ENCODE data around the gene CNIH3. TPM values are rescaled to one million over a fixed set of nuclear protein-coding genes. Genes with fewer than 3 reads are reported as not detected.

The CNIH3 gene
- total RNA-seq, 3 donors from 2014 or later, result 3.8 to 5.2 (median 4.4) TPM

DNA sequence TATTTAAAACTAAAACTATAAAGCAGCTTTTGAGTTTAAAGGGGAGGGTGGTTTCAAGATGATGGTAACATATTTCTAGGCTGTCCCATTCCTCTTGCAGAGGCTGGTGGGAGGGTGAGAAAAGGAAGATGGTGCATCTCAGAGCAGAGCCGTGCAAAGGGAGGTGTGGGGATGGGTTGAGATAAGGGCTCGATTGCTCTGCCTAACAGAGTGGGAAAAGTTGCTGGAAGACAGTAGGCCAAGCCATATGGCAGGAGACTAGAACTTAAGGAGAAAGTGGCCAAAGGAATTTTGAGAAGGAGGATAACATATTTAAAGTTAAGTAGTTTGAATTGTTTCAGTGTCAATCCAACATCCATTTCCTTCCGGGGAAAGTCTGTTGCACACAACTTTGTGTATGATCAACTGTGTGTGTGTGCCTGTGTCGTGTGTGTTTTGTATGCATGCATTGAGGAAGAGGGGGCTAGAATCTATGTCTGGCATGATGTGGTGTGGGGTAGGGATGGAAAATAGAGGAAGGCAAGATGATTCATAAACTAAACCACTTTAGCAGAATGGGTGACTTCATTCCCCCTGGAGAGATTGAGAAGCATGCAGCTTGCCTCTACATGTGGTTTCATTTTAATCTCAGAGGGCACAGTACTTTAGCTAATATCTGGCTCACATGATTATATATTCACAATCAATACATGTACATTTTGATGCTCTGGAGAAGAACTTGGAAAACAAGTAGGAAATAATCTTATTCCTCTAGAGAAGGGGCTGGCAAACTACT is 168.3 kb downstream of the CNIH3 start:
- Histone ChIP-seq H3K36me3 (no peaks in the 10 kb centered on the region), H3K9me3 (no peaks in the 10 kb centered on the region), H3K27me3 (no peaks in the 10 kb centered on the region), H3K4me3 (no peak overlapping the region), H3K27ac (no peak overlapping the region), H3K4me1 (no peaks in the 10 kb centered on the region)
- intact Hi-C loops (cut with DNase I; ENCODE audit: low total_unique reads), result loop anchor here (10.0 kb wide), 1 partner anchor 1300 kb away; no protein-coding TSS in a partner anchor
- TF ChIP-seq POLR2A (IDR thresholded peaks at IDR 0.05), result no peak
- no peak for TF ChIP-seq POLR2AphosphoS5 (IDR thresholded peaks at IDR 0.05)
- DNase-seq (ENCODE audit: low spot score in 2 of 2), result no peak

DNA sequence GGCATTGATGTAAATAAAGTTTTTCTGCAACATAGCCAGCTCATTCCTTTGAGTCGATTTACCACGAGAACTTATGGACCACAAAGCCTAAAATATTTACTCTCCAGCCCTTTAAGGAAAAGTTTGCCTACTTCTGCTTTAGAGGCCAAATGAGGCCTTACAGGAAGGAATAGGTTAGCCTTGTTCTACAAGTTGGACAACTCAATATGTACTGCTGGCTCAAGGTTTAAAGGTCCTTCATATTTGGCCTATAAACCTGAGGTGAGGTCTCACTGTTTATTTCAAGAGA is 168.9 kb downstream of the CNIH3 start:
- Histone ChIP-seq H3K27ac (no peak overlapping the region), H3K27me3 (no peaks in the 10 kb centered on the region), H3K36me3 (no peaks in the 10 kb centered on the region), H3K4me1 (no peaks in the 10 kb centered on the region), H3K4me3 (no peak overlapping the region), H3K9me3 (no peaks in the 10 kb centered on the region)
- TF ChIP-seq POLR2AphosphoS5 (IDR thresholded peaks at IDR 0.05) (no peak), POLR2A (IDR thresholded peaks at IDR 0.05) (no peak)
- TF ChIP-seq, protein P1, sequence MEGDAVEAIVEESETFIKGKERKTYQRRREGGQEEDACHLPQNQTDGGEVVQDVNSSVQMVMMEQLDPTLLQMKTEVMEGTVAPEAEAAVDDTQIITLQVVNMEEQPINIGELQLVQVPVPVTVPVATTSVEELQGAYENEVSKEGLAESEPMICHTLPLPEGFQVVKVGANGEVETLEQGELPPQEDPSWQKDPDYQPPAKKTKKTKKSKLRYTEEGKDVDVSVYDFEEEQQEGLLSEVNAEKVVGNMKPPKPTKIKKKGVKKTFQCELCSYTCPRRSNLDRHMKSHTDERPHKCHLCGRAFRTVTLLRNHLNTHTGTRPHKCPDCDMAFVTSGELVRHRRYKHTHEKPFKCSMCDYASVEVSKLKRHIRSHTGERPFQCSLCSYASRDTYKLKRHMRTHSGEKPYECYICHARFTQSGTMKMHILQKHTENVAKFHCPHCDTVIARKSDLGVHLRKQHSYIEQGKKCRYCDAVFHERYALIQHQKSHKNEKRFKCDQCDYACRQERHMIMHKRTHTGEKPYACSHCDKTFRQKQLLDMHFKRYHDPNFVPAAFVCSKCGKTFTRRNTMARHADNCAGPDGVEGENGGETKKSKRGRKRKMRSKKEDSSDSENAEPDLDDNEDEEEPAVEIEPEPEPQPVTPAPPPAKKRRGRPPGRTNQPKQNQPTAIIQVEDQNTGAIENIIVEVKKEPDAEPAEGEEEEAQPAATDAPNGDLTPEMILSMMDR (IDR thresholded peaks at IDR 0.05), result no peak
- intact Hi-C loops (cut with DNase I; ENCODE audit: low total_unique reads), result loop anchor here (10.0 kb wide), 1 partner anchor 1300 kb away; no protein-coding TSS in a partner anchor
- DNase-seq (ENCODE audit: low spot score in 2 of 2), result no peak

DNA sequence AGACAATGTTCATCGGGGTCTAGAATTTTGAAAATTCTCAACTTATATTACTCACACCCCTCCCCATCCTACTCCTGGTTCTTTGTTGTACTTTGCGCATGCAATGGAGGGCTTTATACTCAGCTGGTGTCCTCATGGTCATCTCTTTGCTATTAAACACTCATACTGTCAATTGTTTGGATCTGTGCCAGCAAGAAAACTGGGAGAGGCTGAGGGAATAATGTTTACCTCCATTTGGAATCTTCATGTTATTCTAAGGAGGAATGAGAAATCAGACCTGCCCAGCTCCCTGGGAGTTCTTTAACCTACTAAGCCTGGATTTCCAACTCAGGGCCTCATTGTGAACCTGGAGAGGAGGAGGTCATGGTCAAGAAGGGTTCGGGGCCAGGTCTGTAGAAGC is 169.5 kb downstream of the CNIH3 start:
- no peak overlapping the region for H3K4me3 ChIP-seq
- no peak for DNase-seq (ENCODE audit: low spot score in 2 of 2)
- no peaks in the 10 kb centered on the region for H3K27me3 ChIP-seq
- TF ChIP-seq, protein P1 (IDR thresholded peaks at IDR 0.05), result no peak
- TF ChIP-seq POLR2AphosphoS5 (IDR thresholded peaks at IDR 0.05), result no peak
- TF ChIP-seq POLR2A (IDR thresholded peaks at IDR 0.05), result no peak
- H3K4me1 ChIP-seq, result no peaks in the 10 kb centered on the region
- H3K36me3 ChIP-seq, result no peaks in the 10 kb centered on the region
- no peaks in the 10 kb centered on the region for H3K9me3 ChIP-seq
- intact Hi-C loops (cut with DNase I; ENCODE audit: low total_unique reads), result loop anchor here (10.0 kb wide), 1 partner anchor 1301 kb away; no protein-coding TSS in a partner anchor
- no peak overlapping the region for H3K27ac ChIP-seq

DNA sequence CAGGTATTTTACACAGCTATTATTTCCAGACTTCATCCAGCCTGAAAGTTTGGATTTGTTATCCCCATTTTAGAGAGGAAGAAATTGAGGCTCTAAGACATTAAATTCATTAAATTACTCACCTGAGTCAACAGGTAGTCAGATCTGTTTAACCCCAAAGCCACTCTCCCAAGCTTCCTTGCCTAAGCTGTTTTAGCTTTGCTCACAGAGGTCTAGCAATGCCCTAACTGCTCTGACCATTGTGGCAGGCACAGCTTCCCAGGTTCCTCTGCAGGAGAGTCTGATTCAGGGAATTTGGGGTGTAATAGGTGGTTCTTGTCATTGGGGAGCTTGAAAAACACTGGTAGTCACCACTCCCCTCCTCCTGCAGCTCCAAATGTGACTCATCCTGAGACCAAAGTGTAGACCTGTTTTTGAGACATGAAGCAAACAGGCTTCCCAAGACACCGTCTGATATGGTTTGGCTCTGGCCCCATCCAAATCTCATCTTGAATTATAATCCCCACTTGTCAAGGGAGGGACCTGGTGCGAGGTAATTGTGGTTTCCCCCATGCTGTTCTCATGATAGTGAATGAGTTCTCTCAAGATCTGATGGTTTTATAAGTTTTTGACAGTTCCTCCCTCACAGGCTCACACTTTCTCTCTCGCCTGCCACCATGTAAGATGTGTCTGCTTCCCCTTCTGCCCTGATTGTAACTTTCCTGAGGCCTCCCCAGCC is 170.6 kb downstream of the CNIH3 start:
- H3K36me3 ChIP-seq, result no peaks in the 10 kb centered on the region
- H3K27me3 ChIP-seq, result no peaks in the 10 kb centered on the region
- DNase-seq (ENCODE audit: low spot score in 2 of 2), result no peak
- no peaks in the 10 kb centered on the region for H3K4me1 ChIP-seq
- TF ChIP-seq, protein P1 (IDR thresholded peaks at IDR 0.05), result no peak
- TF ChIP-seq POLR2AphosphoS5 (IDR thresholded peaks at IDR 0.05) (no peak), POLR2A (IDR thresholded peaks at IDR 0.05) (no peak)
- no peaks in the 10 kb centered on the region for H3K9me3 ChIP-seq
- no peak overlapping the region for H3K4me3 ChIP-seq
- no peak overlapping the region for H3K27ac ChIP-seq
- intact Hi-C loops (cut with DNase I; ENCODE audit: low total_unique reads), result loop anchor here (10.0 kb wide), 1 partner anchor 1302 kb away; no protein-coding TSS in a partner anchor

DNA sequence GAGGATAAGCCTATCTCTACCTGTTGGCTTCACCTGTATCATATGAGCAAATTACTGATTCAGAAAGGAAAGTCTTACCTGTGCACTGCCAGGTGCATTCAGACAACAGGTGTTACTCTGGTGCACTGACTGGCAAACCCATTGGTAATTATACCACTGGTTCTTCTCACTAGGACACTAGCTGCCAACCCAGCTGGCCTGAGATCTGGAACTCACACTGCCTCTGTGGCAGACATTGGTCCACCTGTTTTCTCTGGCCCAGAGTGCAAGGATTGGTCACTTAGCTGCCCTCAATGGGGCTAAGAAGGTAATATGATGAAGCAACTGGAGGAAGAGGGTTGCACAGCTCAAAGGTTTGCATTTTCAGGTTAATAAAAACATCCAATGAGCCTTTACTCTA is 173.2 kb downstream of the CNIH3 start:
- H3K27me3 ChIP-seq, result no peaks in the 10 kb centered on the region
- TF ChIP-seq, protein P1 (IDR thresholded peaks at IDR 0.05), result no peak
- no peak for TF ChIP-seq POLR2AphosphoS5 (IDR thresholded peaks at IDR 0.05)
- TF ChIP-seq POLR2A (IDR thresholded peaks at IDR 0.05), result no peak
- H3K4me1 ChIP-seq, result no peaks in the 10 kb centered on the region
- H3K27ac ChIP-seq, result no peak overlapping the region
- H3K36me3 ChIP-seq, result no peaks in the 10 kb centered on the region
- H3K9me3 ChIP-seq, result no peaks in the 10 kb centered on the region
- no peak for DNase-seq (ENCODE audit: low spot score in 2 of 2)
- no peak overlapping the region for H3K4me3 ChIP-seq
- intact Hi-C loops (cut with DNase I; ENCODE audit: low total_unique reads), result loop anchor here (10.0 kb wide), 1 partner anchor 1305 kb away; no protein-coding TSS in a partner anchor

Other genes starting within 250 kb of the CNIH3 start
- gene WDR26, start 181.5 kb upstream of the CNIH3 start, total RNA-seq, result 100 to 1,000 TPM in 2 of 3 donors, 10 to 100 TPM in 1; 88.5 to 108 (median 108) TPM

Data from breast epithelium (tissue), 4 donors.